HG03520 (cell line): ENCODE results near the gene APRT.
"Not testable (repeated sequence)": the region's sequence is repeated elsewhere in the genome, so short reads cannot be mapped to it uniquely, and the experiment has no call there.

ENCODE experiments used
- ATAC-seq: cut with Tn5 transposase; IDR thresholded peaks from one replicate; pipeline ENCODE4 v1.9.1; 2021; ENCODE audit warnings: mild to moderate bottlenecking, moderate library complexity; ENCODE audit not compliant: unreplicated experiment

The APRT gene

DNA sequence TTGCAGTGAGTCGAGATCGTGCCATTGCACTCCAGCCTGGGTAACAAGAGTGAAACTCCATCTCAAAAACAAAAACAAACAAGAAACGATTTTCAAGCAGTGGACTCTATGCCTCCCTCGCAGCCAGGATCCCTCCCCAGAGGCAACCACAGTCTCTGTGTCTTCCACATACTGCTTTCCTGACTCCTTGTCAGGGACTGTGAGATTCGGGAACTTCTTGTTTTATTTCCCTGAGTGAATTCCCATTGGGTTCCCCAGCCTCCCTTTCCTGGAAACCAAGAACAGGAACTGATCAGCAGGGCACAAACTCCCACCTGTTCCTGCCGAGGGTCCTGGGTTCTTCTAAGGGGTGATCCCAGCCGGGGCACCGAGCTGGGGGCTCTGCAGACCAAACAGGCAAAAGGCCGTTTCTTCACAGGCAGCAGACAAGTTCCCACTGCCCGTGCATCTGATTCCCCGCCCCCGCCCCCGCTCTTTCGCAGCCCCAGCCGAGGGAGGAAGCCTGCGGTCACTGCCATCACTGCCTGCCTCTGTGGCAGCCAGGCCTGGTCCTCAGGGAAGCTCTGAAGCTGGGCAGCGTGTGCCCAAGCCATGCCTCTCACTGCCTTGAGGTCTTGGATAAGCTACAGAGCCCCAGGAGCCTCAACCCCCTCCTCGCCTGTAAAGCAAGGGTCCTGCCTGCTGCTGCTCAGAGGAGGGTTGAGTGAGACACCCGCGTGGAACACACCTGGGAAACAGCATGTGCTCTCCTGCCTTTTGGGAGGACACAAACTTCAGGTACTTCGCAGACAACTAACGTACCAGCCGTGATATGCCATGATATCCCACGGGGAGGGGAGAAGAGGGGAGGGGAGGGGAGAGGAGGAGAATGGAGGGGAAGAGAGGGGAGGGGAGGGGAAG, 21.2 kb downstream of the APRT start:
- ATAC-seq, result no peak

DNA sequence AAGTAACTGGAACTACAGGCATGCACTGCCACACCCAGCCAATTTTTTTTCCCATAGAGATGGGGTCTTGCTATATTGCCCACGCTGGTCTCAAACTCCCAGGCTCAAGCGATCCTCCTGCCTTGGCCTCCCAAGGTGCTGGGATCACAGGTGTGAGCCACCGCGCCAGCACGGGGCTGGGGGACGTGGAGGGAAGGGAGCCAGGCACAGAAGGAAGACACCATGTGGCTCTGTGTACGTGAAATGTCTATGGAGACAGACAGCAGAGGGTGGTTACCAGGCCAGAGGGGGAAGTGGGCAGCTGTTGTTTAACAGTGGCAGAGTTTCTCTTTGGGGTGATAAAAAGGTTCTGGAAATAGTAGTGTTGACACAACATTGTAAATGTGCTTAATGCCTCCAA, 22.1 kb downstream of the APRT start:
- no peak for ATAC-seq

DNA sequence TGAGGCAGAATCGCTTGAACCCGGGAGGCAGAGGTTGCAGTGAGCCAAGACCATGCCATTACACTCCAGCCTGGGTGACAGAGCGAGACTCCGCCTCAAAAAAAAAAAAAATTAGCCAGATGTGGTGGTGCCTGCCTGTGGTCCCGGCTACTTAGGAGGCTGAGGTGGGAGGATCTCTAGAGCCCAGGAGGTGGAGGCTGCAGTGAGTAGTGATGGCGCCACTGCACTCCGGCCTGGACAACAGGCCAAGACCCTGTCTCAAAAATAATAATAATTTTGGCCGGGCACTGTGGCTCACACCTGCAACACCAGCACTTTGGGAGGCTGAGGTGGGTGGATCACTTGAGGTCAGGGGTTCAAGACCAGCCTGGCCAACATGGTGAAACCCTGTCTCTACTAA, 23.0 kb downstream of the APRT start:
- ATAC-seq, result not testable (repeated sequence)

DNA sequence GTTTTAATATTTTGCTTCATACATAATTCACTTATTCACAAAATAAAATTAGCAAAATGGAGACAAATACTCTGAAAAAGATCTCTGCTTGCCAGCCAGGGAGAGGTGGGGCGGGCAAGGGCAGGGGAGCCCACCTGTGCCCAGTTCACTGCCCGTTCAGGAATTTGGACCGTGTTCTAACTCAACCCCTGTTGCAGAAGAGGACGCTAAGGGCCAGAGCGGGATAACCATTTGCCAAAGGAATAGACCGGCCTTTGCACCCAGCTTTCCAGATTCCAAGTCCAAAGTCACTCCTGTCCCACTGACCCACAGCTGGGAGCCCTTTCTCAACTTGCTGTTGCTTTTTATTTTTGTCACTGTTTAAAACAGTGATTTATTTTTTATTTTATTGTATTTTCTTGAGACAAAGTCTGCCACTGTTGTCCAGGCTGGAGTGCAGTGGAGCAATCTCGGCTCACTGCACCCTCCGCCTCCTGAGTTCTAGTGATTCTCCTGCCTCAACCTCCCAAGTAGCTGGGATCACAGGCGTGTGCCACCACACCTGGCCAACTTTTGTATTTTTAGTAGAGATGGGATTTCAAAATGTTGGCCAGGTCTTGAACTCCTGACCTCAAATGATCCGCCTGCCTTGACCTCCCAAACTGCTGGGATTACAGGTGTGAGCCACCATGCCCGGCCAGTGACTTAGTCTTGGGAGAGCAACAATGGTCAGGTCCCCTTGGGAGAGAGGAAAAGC, 24.0 kb downstream of the APRT start:
- ATAC-seq, result no peak

DNA sequence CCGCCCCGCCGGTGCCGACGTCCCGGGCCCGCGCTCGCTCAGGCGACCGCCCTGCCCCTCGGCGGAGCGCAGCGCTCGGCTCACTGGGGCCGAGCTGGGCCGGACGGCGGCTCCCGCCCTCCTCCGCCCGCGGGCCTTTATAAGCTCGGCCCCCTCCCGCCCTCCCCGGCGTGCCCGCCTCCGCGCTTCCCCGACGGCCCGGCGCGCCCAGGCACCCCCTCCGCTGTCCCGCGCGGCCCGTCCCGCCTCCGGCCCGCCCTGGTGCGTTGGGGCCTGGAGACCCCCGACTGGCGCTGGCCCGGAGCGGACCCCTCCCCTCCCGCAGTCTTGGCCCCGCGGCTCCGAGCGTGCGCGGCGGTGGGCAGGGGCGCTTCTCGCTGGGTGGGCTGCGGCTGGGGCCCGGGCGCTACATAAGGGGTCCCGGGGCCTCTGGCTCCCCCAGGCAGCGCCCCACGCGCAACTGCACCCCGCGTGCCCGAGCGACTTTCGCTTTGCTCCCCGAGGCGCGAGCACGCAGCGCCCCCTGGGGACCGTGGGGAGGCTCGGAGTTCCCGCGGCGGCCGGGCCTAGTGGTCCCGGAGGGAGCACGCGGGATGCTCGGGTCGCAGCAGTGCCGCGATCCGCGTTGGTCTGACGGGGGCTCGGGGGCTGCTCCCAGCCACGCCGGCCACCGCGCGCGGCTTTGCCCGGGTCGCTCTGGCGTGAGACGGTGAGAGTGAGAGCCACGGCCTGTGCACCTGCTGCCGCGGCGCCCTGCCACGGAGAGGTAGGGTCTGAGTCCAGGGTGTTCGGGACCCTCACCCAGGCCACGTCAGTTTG, 26.4 kb downstream of the APRT start, which contains the start of gene PIEZO1:
Gene PIEZO1 (minus strand): TSS at position 115 of the 819 bp plus-strand sequence. CDS start 256 bp downstream, outside the sequence.
- no peak for ATAC-seq

DNA sequence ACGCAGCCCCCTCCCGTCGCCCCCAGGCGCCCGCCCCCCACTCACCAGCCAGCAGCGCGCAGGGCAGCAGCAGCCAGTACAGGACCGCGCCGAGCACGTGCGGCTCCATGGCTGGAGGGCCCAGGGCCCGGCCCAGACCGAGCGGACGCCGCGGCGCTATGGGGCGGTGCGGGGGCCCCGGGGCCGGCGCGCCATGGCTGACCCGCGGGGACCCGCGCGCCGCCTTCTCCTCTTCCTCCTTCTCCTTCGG, 26.9 kb downstream of the APRT start:
- no peak for ATAC-seq

DNA sequence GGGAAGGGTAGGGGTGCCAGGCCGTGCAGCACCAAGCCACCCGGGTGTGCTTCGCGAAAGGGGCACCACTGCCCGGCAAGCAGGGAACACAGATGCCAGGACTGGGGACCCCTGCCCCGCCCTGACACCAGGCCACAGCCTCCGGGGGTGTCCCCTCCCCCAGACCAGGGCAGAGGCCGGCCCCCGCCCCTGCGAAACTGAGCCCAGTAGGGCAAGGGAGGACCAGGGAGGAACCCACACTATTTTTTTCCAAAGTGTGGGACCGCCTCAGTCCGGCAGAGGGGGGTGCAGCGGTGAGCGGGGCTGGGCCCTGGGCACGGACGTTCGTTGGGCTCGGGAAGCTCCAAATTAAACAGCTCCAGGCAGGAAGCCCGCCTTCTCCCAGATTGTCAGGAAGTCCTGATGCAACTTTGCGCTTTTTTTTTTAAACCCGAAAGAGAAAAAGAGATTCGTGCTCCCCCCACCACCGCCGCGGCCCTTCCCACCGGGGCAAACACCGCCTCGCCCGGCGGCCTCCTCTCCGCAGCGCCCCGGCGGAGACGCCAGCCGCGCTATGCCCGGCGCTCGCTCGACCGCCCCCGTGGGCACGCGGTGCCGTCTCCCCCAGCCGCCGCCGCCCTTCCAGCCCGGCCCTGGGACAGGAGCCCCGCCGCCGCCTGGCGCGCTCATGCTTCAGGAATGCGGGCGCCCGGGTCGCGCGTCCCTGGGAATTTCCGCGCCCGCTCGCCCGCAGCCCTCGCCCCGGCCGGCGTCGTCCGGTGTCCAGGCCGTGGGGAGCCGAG, 27.5 kb downstream of the APRT start:
- ATAC-seq, result no peak

DNA sequence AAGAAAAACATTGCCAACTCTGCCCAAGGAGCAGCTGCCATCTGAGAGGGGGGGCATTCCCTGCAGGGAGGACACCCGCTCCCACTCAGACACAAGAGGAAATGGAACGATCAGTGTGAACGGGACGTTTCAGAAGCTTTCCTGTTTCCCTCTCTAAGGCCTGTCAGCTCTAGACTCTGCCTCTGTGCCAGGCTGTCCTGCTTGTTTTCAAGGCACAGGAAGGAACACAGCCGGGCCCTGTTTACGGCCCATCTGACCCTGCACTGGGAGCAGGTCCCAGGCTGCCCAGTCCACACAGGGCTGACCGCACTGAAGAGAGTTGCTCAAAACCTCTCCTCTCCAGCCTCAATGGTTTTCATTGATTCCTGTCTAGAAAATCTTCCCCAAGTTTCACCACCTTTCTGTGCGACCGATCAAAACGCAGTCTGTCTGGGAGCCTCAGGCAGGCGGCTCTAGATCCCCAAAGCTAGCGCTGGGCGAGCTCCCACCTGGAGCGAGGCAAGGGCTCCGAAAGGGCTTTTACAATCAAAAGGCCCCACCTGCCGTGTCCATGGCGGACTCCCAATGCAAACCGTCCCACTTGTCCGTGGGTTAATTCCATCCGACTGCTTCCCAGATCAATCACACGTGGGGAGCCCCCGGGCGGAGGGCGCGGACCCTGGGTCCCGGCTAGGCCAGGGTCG, 28.2 kb downstream of the APRT start:
- ATAC-seq, result no peak

DNA sequence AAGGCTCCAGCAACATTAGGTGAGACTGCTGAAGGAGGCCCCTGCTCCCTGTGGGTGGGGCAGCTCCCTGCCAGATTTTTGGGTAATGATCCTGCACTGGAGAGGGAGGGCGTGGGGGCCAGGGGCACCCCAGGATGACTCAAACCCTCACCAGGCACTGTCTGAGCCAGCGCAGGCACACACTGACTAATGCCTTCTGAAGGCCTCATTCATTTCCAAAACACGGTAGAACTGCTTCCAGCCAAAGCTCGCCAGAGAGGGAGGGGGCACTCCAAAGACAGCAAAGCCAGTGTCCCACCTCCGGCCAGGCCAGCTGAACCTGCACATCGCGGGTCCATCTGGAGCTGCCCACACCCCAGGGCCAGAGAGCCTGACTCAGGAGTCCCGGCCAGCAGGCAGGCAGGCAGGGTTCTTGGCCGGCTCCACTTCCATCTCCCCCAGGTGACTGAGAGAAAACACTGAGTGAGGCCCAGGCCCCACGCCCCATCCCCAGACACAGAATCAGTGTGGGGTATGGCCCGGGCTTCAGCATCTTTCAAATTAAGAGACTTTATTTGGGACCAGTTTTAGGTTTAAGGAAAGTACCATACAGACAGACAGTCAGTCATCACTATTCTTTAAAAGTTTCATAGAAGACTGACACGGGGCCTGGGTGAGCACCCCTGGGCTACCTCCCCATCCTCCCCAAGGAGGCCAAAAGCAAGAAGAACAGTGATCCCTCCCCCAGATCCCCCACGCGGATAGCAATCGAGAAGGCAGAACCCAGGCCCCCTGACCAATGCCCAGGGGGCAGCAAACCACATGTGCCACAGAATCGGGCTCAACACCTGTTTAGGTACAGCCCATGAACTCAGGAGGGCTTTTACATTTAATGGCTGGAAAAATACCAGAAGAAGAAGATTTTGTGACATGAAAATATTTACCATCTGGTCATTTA, 29.0 kb downstream of the APRT start:
- no peak for ATAC-seq

DNA sequence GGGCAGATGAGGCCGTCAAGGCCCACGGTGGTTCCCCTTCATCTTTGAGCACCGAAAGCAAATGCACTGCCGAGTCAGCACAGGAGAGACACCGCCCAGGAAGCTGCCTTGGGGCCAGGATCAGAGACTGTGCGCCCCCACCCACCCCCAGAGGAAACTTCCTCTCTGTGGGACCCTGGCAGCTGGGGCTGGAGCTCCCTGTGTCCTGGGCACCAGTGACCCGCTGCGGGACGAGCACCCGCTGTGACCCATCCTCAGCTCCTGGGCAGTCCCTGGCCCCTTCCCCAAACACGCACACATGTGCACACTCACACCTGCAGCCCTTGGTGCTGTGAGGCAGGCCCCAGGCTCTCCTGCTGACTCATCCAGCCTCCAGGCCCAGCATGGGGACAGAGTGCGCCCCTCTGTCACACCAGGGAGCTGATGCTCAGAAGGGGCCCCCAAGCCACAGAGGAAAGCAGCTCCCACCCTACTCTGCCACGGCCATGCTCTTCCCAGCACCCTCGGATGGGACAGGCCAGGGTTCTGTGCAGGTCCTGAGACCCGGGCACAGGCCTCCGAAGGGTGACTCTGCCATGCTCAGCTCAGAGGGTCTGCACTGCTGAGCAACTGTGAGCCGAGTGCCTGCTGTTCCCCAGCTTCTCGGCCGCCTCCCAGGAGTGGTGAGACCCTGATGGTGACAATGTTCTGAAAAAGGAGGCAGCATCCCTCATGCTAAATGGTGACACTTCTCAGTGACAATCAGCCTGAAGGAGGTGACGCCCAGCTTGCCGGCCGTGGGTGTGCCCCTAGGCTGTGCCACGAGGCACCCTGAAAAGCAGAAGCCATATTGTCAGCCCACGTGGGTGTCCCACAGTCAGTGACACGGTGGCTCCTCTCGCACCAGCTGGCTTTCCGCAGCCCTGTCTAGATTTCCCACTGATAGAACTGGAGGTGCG, 30.3 kb downstream of the APRT start:
- no peak for ATAC-seq

DNA sequence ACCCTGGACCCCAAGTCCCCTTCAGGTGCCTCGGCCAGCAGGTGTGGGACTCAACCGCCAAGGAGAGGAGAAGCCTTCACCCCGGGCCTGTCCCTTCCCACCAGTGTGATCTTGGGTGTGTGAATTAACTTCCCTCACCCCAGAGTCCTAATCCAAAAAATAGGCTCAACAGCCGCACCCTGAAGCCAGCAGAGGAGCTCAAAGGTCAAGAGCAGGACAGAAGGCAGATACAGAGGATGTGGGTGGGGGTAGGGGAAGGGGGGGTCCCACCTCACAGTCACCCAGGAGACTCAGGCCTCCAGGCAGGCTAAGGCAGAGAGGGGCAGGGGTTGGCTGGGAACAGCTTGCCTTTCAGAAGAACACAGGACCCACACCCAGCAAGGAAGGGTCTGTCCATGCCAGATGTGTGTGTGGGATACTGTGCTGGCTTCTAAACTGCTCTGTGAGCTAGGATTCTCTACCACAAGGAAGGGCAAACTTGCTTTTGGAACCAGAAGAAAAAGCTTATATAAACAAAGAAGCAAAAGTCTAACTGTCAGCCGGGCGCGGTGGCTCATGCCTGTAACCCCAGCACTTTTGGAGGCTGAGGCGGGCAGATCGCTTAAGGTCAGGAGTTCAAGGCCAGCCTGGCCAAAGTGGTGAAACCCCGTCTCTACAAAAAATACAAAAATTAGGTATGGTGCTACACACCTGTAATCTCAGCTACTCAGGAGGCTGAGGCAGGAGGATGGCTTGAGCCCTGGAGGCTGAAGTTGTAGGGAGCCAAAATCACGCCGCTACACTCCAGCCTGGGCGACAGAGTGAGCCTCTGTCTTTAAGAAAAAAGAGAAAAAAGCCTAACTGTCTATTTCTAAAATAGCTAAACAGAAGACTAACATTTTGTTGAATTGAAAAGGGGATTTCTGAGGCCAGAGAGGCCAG, 31.3 kb downstream of the APRT start:
- no peak for ATAC-seq

DNA sequence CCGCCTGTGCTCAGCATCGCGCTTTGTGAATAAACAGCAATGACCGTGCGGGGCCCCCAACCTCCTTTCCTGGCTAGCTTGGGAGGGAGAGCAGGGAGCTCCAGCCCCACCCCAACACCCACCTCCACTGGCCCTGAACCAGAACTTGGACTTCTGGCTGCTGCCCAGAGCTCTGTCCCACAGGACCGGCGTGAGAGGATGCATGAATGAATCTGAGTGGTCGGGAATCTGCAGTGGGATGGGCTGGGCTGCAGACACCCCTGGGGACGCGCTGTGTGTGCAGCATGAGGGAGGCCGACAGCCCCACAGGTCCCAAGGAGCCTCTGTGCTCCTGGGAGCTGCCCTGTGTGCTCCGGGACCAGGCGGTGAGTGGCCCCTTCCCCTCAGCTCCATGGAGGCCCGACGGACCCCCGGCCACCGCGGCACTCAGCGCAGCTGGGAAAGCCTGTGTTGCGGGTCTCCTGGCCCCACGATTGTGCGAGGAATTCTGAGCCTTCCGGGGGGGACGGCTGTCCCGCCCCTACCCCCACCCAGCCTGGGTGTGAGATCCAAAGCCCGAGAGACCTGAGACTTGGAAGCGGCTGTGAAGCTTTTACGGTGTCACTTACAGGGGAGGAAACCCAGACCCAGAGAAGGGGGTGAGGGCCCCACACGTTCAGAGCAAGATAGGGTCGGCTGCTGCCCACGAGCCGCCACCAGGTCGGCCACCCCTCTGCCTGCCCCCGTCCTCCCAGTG, 32.2 kb downstream of the APRT start:
- ATAC-seq, result no peak

DNA sequence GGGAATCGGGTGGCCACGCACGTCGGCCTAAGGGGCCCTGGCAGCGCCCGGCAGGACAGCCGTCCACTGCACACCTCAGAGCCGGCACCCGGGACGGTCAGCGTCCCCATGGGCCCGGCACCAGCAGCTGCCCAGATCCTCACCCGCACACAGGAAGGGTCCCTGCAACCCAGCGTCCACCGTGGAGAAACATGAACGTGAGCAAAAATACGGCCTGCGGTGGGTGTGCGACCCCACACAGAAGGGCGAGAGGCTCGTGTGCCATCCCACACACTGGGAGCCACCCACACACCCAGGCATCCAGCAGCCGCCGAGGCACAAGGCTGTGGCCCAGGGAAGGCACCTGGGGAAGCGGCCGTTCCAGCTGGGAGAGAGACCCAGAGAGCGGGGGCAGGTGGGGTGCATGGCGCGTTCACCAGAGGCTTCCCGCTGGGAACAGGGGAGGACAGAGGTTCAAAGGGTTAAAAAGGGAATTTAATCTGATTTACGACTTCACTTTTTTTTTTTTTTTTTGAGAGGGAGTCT, 33.1 kb downstream of the APRT start:
- no peak for ATAC-seq

DNA sequence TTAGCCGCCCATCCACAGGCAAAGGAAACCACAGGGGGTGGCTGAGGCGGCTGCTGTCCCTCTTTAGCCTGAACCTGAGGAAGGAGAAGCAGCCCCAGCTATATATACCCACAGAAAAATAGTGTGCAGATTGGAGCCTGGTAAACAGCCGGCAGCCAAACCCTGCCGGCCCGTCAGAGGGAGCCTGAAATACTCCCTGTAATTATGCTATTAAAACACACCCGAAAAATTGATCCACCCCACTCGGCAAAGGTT, 33.5 kb downstream of the APRT start:
- ATAC-seq, result no peak

DNA sequence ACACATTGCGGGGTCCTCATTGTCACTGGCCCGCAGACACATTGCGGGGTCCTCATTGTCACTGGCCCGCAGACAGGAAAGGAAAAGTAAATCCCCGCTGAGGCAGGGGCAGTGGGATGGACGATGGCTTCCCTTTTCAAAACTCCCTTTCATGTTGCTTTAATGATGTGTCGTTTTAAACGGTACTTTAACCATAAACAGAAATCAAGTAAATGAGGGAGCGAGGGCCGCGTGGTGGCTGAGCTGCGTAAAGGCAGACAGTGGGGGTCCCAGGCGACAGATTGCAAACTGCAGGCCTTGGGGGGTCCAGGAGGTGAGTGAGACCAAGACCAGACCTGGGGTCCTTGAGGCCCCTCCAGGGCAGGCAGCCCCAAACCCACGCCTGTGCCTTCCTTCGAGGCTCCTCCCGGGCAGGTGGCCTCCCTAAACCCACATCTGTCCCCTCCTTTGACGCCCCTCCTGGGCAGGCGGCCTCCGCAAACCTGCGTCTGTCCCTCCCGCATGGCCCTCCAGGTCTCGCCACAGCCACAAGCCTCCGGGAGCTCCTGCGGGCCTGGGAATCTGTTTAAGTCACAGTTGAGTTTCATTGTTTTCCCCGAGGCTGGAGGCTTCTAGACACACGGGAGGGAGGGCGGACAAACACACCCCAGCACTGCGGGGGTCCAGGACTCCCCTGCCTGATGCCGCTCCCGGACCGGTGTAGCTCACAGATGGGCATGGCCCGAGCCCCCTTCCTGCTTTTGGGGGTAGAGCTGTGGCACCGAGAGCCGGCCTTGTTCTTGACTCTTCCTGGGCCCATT, 34.1 kb downstream of the APRT start:
- ATAC-seq, result no peak

DNA sequence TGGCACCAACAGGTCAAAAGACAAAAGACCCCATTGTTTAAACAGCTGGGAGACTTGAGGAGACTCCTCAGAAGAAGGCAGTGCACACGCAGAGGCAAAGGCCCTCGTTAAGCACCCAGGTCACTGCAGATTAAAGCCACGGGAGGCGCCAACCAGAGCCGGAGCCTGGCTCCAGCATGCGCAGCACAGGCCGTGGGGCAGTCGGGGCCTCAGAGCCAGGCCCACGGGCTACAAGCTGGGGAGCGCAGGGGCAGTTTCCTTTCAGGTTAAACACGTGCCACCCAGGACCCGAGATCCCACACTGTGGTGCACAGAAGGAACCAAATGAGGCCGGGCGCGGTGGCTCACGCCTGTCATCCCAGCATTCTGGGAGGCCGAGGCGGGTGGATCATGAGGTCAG, 35.9 kb downstream of the APRT start:
- no peak for ATAC-seq
